ENCODE data around the gene PSMD3.

DNA sequence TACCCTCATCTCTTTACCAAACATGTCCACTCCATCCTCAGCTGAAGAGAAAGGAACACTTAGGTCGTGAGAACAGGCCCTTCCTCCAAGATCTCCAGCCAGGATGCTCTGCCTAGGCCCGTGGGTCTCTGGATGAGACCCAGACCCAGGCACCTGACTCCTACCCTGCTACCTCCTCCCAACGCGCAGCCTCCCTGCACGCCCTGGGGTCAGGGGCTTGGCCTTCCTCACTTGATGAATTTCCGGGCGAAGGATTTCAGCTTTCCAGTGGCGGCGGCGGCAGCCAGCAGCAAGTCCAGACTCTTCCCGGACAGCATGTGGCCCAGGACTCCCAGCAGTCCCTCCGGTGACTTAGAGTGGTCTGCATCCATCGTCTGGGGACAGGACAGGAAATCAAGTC lies 48.0 kb downstream of the PSMD3 start:
- TF ChIP-seq, protein P1, sequence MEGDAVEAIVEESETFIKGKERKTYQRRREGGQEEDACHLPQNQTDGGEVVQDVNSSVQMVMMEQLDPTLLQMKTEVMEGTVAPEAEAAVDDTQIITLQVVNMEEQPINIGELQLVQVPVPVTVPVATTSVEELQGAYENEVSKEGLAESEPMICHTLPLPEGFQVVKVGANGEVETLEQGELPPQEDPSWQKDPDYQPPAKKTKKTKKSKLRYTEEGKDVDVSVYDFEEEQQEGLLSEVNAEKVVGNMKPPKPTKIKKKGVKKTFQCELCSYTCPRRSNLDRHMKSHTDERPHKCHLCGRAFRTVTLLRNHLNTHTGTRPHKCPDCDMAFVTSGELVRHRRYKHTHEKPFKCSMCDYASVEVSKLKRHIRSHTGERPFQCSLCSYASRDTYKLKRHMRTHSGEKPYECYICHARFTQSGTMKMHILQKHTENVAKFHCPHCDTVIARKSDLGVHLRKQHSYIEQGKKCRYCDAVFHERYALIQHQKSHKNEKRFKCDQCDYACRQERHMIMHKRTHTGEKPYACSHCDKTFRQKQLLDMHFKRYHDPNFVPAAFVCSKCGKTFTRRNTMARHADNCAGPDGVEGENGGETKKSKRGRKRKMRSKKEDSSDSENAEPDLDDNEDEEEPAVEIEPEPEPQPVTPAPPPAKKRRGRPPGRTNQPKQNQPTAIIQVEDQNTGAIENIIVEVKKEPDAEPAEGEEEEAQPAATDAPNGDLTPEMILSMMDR (IDR thresholded peaks at IDR 0.05), result no peak
- TF ChIP-seq POLR2A (IDR thresholded peaks at IDR 0.05), result no peak
- no peak for TF ChIP-seq EP300 (IDR thresholded peaks at IDR 0.05)
